K562 (cell line): ENCODE results near the gene SMIM29. TPM values are rescaled to one million over a fixed set of nuclear protein-coding genes. Genes with fewer than 3 reads are reported as not detected.

Source experiments
- CAMTA2 ChIP-seq: fragments of 250-450 bp; sonication (Bioruptor Pico); conservative IDR thresholded peaks from 2 replicates; pipeline ENCODE4 v1.5.1; 2022
- FOXK1 ChIP-seq: sonication (generic); formaldehyde crosslinking; IDR thresholded peaks from 2 replicates; pipeline ENCODE4 v1.8.0; 2022; ENCODE audit warnings: missing genetic modification reagents, mild to moderate bottlenecking, borderline replicate concordance
- HDAC2 ChIP-seq: fragments of 450-650 bp; IDR thresholded peaks from 2 replicates; pipeline ENCODE4 v1.6.1; 2016; ENCODE audit warnings: mild to moderate bottlenecking
- MAZ ChIP-seq, 2 experiments: fragments of 450-650 bp in 1 of 2; sonication (generic) in 1 of 2; formaldehyde crosslinking; IDR thresholded peaks in 1 of 2; conservative IDR thresholded peaks in 1 of 2; 2 replicates each; pipeline versions ENCODE4 v1.4.0 to v1.5.0; 2020; ENCODE audit warnings: mild to moderate bottlenecking in 1 of 2, missing genetic modification reagents in 1 of 2
- MTA1 ChIP-seq: fragments of 450-650 bp; IDR thresholded peaks from 2 replicates; pipeline ENCODE4 v1.6.1; 2017; ENCODE audit warnings: borderline replicate concordance
- POLR2B ChIP-seq: fragments of 450-650 bp; IDR thresholded peaks from 2 replicates; pipeline ENCODE4 v1.6.1; 2018; ENCODE audit warnings: low read depth; ENCODE audit not compliant: partially characterized antibody
- RFX1 ChIP-seq: fragments of 450-650 bp; IDR thresholded peaks from 2 replicates; pipeline ENCODE4 v1.6.1; 2016; ENCODE audit warnings: mild to moderate bottlenecking, moderate library complexity
- SMC3 ChIP-seq: conservative IDR thresholded peaks from 2 replicates; pipeline ENCODE4 v1.6.1; 2011; ENCODE audit warnings: low read depth, low read length, improper control_type of control experiment; ENCODE audit not compliant: insufficient read depth
- THRAP3 ChIP-seq: fragments of 450-650 bp; IDR thresholded peaks from 2 replicates; pipeline ENCODE4 v1.6.1; 2016; ENCODE audit warnings: mild to moderate bottlenecking, inconsistent platforms, borderline replicate concordance
- THRB ChIP-seq: fragments of 450-650 bp; formaldehyde crosslinking; conservative IDR thresholded peaks from 2 replicates; pipeline ENCODE4 v1.4.0; 2022; ENCODE audit warnings: mild to moderate bottlenecking, missing genetic modification characterization
- TRIM28 ChIP-seq: fragments of 450-650 bp; IDR thresholded peaks from 2 replicates; pipeline ENCODE4 v1.6.1; 2017
- ZBTB2 ChIP-seq: fragments of 450-650 bp; IDR thresholded peaks from 2 replicates; pipeline ENCODE4 v1.6.1; 2016; ENCODE audit warnings: antibody characterized with exemption
- ZNF740 ChIP-seq, 3 experiments: fragments of 200-800 bp in 1 of 3; sonication (Bioruptor generic) in 1 of 3; sonication (generic) in 1 of 3; formaldehyde crosslinking in 1 of 3; IDR thresholded peaks; 2 replicates each; pipeline versions ENCODE4 v1.6.1 to v1.8.0; 2016 to 2022; ENCODE audit warnings: mild to moderate bottlenecking in 2 of 3, missing compliant biosample characterization in 2 of 3, missing genetic modification characterization in 2 of 3, missing genetic modification reagents in 1 of 3
- polyA plus RNA-seq, 8 experiments: library from polyadenylated mRNA; depleted of rRNA in 4 of 8; stranded (reverse) in 5 of 8; unstranded in 3 of 8; fragments of >200 nt; fragmentation: Nextera tagmentation in 2 of 8; fragmentation: Illumina TruSeq in 1 of 8; extraction: Ambion mirVana in 2 of 8; extraction: Trizol in 1 of 8; gene quantifications; 2 replicates each; pipeline versions ENCODE4 v1.2.1 to v1.2.3, GENCODE V29; 2011 to 2014; ENCODE audit warnings: inconsistent platforms in 1 of 8, missing spikeins in 1 of 8
- total RNA-seq, 7 experiments: library from RNA; depleted of rRNA in 6 of 7; stranded (reverse); fragments of >200 nt in 6 of 7; fragmentation: Illumina TruSeq in 2 of 7; extraction: Trizol in 2 of 7; gene quantifications; 2 replicates each; pipeline versions ENCODE4 v1.2.1 to v1.2.3, GENCODE V29; 2011 to 2021; ENCODE audit warnings: low replicate concordance in 1 of 7
- TF ChIP-seq, protein P1 (sequence below), 2 experiments: fragments of 450-650 bp; formaldehyde crosslinking in 1 of 2; IDR thresholded peaks; 2 replicates each; pipeline versions ENCODE4 v1.4.0 to v1.6.1; 2014 to 2020; ENCODE audit warnings: mild to moderate bottlenecking in 2 of 2, borderline replicate concordance in 1 of 2, low read depth in 1 of 2

The SMIM29 gene
- total and polyA plus RNA-seq, 9 of the 15 experiments (the other 6 are each of a cell fraction or from before 2014, with no cell fraction given): 6.5 to 36.7 (median 20.9) TPM

DNA sequence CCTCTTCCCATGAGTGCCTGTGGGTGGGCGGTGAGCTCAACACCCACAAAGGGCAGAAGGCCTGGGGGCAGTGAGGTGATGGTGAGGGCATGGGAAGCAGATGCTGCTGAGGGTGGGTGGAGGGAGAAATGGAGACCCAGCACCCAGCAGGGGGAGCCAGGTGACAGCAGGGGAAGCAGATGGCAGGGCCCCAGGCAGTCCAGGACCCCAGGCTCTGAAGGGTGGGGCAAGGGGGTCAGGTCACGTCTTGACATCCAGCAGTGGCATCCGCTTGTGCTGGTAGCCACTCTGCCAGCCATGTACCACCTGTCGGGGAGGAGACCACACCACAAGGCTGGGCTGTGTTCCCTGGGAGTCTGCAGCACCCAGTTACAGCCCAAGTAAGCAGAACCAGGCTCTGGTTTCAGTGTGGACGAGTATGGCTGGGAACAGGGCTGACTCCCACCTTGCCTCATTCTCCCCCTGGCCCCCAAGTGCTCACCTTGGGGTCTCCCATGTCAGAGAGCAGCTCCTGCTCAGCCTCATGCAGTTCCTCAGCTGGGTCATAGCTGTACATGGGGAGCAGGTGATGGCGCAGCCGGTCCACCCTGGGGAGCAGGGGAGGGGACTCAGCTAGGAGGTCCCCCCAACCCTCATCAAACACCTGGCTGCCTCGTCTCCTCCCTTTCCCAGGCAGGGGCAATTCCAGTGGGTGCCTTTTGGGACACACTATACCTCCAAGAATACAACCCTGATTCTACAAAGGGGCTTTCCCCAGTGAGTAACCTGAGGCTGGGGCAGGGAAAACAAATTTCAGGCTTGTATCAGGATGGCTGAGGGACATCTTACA lies 2.0 kb downstream of the SMIM29 start (continued):
- TF ChIP-seq SMC3: peak; percentile 69; the same call in 1 of the 2 replicates
- peak; percentile 91; the same call in 1 of the 2 replicates for TF ChIP-seq CAMTA2
- 0 out of 2 replicates have a peak, but pooled peaks have one; percentile 17 for TF ChIP-seq TRIM28
- 0 out of 2 replicates have a peak, but pooled peaks have one; percentile 63 for TF ChIP-seq ZNF740 (CRISPR knock-in tag; IDR thresholded peaks at IDR 0.05)
- no peak for TF ChIP-seq ZNF740 (tag; IDR thresholded peaks at IDR 0.05)
- no peak for TF ChIP-seq MTA1
- TF ChIP-seq ZBTB2: peak; percentile 64; the same call in 1 of the 2 replicates
- TF ChIP-seq POLR2B: peak; percentile 95
- TF ChIP-seq RFX1: no peak
- TF ChIP-seq HDAC2: peak; percentile 70; the same call in 1 of the 2 replicates
- TF ChIP-seq THRB: peak; percentile 93
- TF ChIP-seq MAZ (CRISPR knock-in tag; conservative IDR thresholded peaks at IDR 0.05 in 1 of 2, IDR thresholded peaks at IDR 0.05 in 1 of 2): peak in 1 of 2 experiments; percentile 47; a peak in 2 of 4 replicates
- 0 out of 2 replicates have a peak, but pooled peaks have one; percentile 4 for TF ChIP-seq FOXK1 (CRISPR knock-in tag)
- TF ChIP-seq THRAP3: peak; percentile 79; the same call in 1 of the 2 replicates
- TF ChIP-seq, protein P1, sequence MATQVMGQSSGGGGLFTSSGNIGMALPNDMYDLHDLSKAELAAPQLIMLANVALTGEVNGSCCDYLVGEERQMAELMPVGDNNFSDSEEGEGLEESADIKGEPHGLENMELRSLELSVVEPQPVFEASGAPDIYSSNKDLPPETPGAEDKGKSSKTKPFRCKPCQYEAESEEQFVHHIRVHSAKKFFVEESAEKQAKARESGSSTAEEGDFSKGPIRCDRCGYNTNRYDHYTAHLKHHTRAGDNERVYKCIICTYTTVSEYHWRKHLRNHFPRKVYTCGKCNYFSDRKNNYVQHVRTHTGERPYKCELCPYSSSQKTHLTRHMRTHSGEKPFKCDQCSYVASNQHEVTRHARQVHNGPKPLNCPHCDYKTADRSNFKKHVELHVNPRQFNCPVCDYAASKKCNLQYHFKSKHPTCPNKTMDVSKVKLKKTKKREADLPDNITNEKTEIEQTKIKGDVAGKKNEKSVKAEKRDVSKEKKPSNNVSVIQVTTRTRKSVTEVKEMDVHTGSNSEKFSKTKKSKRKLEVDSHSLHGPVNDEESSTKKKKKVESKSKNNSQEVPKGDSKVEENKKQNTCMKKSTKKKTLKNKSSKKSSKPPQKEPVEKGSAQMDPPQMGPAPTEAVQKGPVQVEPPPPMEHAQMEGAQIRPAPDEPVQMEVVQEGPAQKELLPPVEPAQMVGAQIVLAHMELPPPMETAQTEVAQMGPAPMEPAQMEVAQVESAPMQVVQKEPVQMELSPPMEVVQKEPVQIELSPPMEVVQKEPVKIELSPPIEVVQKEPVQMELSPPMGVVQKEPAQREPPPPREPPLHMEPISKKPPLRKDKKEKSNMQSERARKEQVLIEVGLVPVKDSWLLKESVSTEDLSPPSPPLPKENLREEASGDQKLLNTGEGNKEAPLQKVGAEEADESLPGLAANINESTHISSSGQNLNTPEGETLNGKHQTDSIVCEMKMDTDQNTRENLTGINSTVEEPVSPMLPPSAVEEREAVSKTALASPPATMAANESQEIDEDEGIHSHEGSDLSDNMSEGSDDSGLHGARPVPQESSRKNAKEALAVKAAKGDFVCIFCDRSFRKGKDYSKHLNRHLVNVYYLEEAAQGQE (IDR thresholded peaks at IDR 0.05; ENCODE audit: borderline replicate concordance): peak; percentile 48
- TF ChIP-seq, protein P1 (CRISPR knock-in tag; IDR thresholded peaks at IDR 0.05; ENCODE audit: low read depth): no peak
